Keratinocyte (primary cell): ENCODE data around the gene MAPK4.

Experiments used
- EZH2 ChIP-seq: IDR thresholded peaks from one replicate; pipeline ENCODE4 v1.6.1; 2012; ENCODE audit warnings: inconsistent platforms, mild to moderate bottlenecking, low read length, moderate library complexity
- TF ChIP-seq, protein P1 (sequence below), 3 experiments: IDR thresholded peaks in 1 of 3; conservative IDR thresholded peaks in 1 of 3; optimal IDR thresholded peaks in 1 of 3; 2 replicates in 2 of 3; 3 replicates in 1 of 3; pipeline versions ENCODE3 to v1.5.1; 2011; ENCODE audit warnings: low read length in 3 of 3, mild to moderate bottlenecking in 3 of 3, moderate library complexity in 2 of 3, control low read depth in 1 of 3, inconsistent platforms in 1 of 3; ENCODE audit not compliant: insufficient read depth in 2 of 3; ENCODE audit errors: extremely low read depth in 1 of 3

DNA sequence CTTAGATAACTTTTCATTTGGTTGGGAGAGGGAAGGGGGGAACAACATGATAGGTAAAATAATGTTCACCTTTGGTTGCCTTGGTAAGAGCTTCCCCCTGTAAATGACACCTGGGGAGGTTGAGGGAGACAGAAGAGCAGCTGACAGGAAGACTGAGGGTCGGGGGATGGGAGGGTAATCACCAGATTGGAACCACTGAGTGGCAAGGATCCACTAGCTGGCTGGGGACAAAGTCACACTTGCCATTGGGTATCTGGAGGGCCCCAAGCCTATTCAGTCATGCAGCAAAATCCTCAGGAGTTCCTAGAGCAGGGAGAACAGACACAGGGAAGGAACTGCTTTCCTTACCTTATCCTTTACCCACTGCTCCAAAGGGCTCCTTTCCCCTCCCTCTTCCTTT is 84.3 kb downstream of the MAPK4 start:
- TF ChIP-seq, protein P1, sequence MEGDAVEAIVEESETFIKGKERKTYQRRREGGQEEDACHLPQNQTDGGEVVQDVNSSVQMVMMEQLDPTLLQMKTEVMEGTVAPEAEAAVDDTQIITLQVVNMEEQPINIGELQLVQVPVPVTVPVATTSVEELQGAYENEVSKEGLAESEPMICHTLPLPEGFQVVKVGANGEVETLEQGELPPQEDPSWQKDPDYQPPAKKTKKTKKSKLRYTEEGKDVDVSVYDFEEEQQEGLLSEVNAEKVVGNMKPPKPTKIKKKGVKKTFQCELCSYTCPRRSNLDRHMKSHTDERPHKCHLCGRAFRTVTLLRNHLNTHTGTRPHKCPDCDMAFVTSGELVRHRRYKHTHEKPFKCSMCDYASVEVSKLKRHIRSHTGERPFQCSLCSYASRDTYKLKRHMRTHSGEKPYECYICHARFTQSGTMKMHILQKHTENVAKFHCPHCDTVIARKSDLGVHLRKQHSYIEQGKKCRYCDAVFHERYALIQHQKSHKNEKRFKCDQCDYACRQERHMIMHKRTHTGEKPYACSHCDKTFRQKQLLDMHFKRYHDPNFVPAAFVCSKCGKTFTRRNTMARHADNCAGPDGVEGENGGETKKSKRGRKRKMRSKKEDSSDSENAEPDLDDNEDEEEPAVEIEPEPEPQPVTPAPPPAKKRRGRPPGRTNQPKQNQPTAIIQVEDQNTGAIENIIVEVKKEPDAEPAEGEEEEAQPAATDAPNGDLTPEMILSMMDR (optimal IDR thresholded peaks at IDR 0.05 in 1 of 3, IDR thresholded peaks at IDR 0.05 in 1 of 3, conservative IDR thresholded peaks at IDR 0.05 in 1 of 3; ENCODE audit: extremely low read depth in 1 of 3, insufficient read depth in 2 of 3, low read length in 3 of 3): no peak
- TF ChIP-seq EZH2: no peak
